Endothelial cell of umbilical vein (primary cell): Measurements from ENCODE around the gene TMEM121B. TPM values are rescaled to one million over a fixed set of nuclear protein-coding genes. Genes with fewer than 3 reads are reported as not detected.

Source experiments
- BruUV-seq: library from RNA; stranded (reverse); fragments of 400-500 nt; replicated peaks from 2 replicates; lab custom pipeline; 2021; lab: Mats Ljungman, UMichigan
- CTCF ChIA-PET: fragments of 300-600, 350-600 bp; sonication (Branson Sonifier 250); formaldehyde crosslinking; loops from one replicate; lab custom pipeline; 2021; ENCODE audit warnings: antibody characterized with exemption, inconsistent platforms; lab: Charles Lee
- POLR2A ChIA-PET: fragments of 300-600, 350-600 bp; sonication (Branson Sonifier 250); formaldehyde crosslinking; loops from one replicate; lab custom pipeline; 2021; ENCODE audit warnings: antibody characterized with exemption, inconsistent platforms; lab: Charles Lee
- DNase-seq: peaks from one replicate; pipeline ENCODE4 v3.0.0-alpha.2; 2011; ENCODE audit warnings: low read depth, low spot score
- FAIRE-seq: peaks from 2 replicates; lab custom pipeline; 2011; peaks lifted over from hg19 to GRCh38; lab: Jason Lieb, UNC
- H2AFZ ChIP-seq: 2 replicates; pipeline ENCODE4 v1.6.0; 2012; ENCODE audit warnings: low read depth, low read length, control low read depth, inconsistent platforms
- H3K27ac ChIP-seq: 2 replicates; pipeline ENCODE4 v1.5.1; 2011; ENCODE audit warnings: low read depth, mild to moderate bottlenecking, control low read depth, low read length, moderate library complexity; ENCODE audit not compliant: insufficient read depth
- H3K27me3 ChIP-seq, 2 experiments: 2 replicates each; pipeline versions ENCODE4 v1.6.0 to v1.6.1; 2011; ENCODE audit warnings: low read length in 2 of 2, mixed read lengths in 1 of 2; ENCODE audit not compliant: control insufficient read depth in 2 of 2, insufficient read depth in 2 of 2
- H3K36me3 ChIP-seq, 2 experiments: 2 replicates in 1 of 2; 3 replicates in 1 of 2; pipeline ENCODE4 v1.5.1; 2011; ENCODE audit warnings: low read length in 2 of 2, mild to moderate bottlenecking in 1 of 2, moderate library complexity in 1 of 2; ENCODE audit not compliant: control insufficient read depth in 2 of 2, insufficient read depth in 2 of 2; ENCODE audit errors: extremely low read depth in 1 of 2
- H3K4me1 ChIP-seq: 3 replicates; pipeline ENCODE4 v1.5.1; 2011; ENCODE audit warnings: mild to moderate bottlenecking, low read length; ENCODE audit not compliant: control insufficient read depth, insufficient read depth; ENCODE audit errors: extremely low read depth
- H3K4me2 ChIP-seq: 2 replicates; pipeline ENCODE4 v1.6.1; 2011; ENCODE audit warnings: low read length, control low read depth, mixed read lengths; ENCODE audit not compliant: insufficient read depth
- H3K4me3 ChIP-seq, 3 experiments: fragments of 200-600 bp in 1 of 3; sonication (generic), shearing (Covaris generic) in 1 of 3; replicated peaks in 1 of 3; 2 replicates each; pipeline ENCODE4 v1.5.1; 2011 to 2016; ENCODE audit warnings: control low read depth in 3 of 3, low read length in 3 of 3, mild to moderate bottlenecking in 2 of 3, inconsistent platforms in 1 of 3, low read depth in 1 of 3, moderate library complexity in 1 of 3; ENCODE audit not compliant: insufficient read depth in 1 of 3
- H3K79me2 ChIP-seq: 2 replicates; pipeline ENCODE4 v1.6.0; 2012; ENCODE audit warnings: low read length, inconsistent platforms; ENCODE audit not compliant: control insufficient read depth, insufficient read depth
- H3K9ac ChIP-seq: replicated peaks from 2 replicates; pipeline ENCODE3; 2011; ENCODE audit warnings: low read length, control low read depth; ENCODE audit not compliant: insufficient read depth; ENCODE audit errors: extremely low read depth
- H3K9me1 ChIP-seq: replicated peaks from 3 replicates; pipeline ENCODE4 v1.6.0; 2011; ENCODE audit warnings: mild to moderate bottlenecking, low read length; ENCODE audit not compliant: control insufficient read depth, insufficient read depth; ENCODE audit errors: extremely low read depth
- H3K9me3 ChIP-seq: replicated peaks from 2 replicates; pipeline ENCODE4 v1.5.1; 2012; ENCODE audit warnings: low read length, inconsistent platforms; ENCODE audit not compliant: control insufficient read depth, insufficient read depth
- H4K20me1 ChIP-seq: replicated peaks from 2 replicates; pipeline ENCODE3; 2011; ENCODE audit warnings: mild to moderate bottlenecking, low read length; ENCODE audit not compliant: control insufficient read depth, insufficient read depth; ENCODE audit errors: extremely low read depth
- EZH2 ChIP-seq: IDR thresholded peaks from 2 replicates; pipeline ENCODE4 v1.6.1; 2012; ENCODE audit warnings: borderline replicate concordance, low read depth, mild to moderate bottlenecking, moderate library complexity, low read length, inconsistent platforms; ENCODE audit not compliant: severe bottlenecking
- FOS ChIP-seq: IDR thresholded peaks from 2 replicates; pipeline ENCODE4 v1.6.1; 2011; ENCODE audit warnings: mild to moderate bottlenecking, low read length, moderate library complexity, borderline replicate concordance; ENCODE audit not compliant: insufficient read depth
- GATA2 ChIP-seq: IDR thresholded peaks from 2 replicates; pipeline ENCODE4 v1.7.0; 2011; ENCODE audit warnings: low read depth, mild to moderate bottlenecking, moderate library complexity, mixed read lengths, low read length; ENCODE audit not compliant: insufficient read length, insufficient read depth
- JUN ChIP-seq: IDR thresholded peaks from 2 replicates; pipeline ENCODE4 v1.6.1; 2011; ENCODE audit warnings: borderline replicate concordance, low read depth; ENCODE audit not compliant: insufficient read length, insufficient read depth
- MYC ChIP-seq: IDR thresholded peaks from one replicate; pipeline ENCODE4 v1.6.1; 2011; ENCODE audit warnings: mild to moderate bottlenecking, low read depth, low read length
- POLR2A ChIP-seq: IDR thresholded peaks from 2 replicates; pipeline ENCODE4 v1.6.1; 2012; ENCODE audit warnings: low read depth, mild to moderate bottlenecking, control low read depth, low read length
- POLR2AphosphoS5 ChIP-seq: IDR thresholded peaks from 2 replicates; pipeline ENCODE4 v1.6.1; 2012; ENCODE audit warnings: low read depth, mild to moderate bottlenecking, control low read depth, low read length, moderate library complexity; ENCODE audit not compliant: insufficient read depth
- dilution Hi-C: fragments of 300-500 bp; cut with MboI; formaldehyde crosslinking; loops from one replicate; pipeline ENCODE4 v1.15.0; 2019; ENCODE audit warnings: low sequenced_read_pairs; ENCODE audit not compliant: extremely low pct_ligation_motif_present
- intact Hi-C: fragments of 100-400 bp; cut with micrococcal nuclease; formaldehyde crosslinking; loops from one replicate; pipeline ENCODE4 v1.10.0; 2022
- polyA plus RNA-seq, 4 experiments: library from polyadenylated mRNA; depleted of rRNA in 3 of 4; stranded (reverse) in 3 of 4; unstranded in 1 of 4; fragments of >200 nt; gene quantifications; 2 replicates each; pipeline versions ENCODE4 v1.2.1 to v1.2.3, GENCODE V29; 2011 to 2012; ENCODE audit warnings: missing spikeins in 1 of 4
- total RNA-seq: library from RNA; stranded (reverse); gene quantifications from 2 replicates; pipeline ENCODE4 v1.2.3, GENCODE V29; 2021
- TF ChIP-seq, protein P1 (sequence below): IDR thresholded peaks from 2 replicates; pipeline ENCODE4 v1.6.1; 2011; ENCODE audit not compliant: insufficient read depth, insufficient read length
- TF ChIP-seq, protein P2 (sequence below), 2 donors: IDR thresholded peaks; 1 replicate in 1 of 2; 2 replicates in 1 of 2; pipeline ENCODE4 v1.5.1; 2011; ENCODE audit warnings: low read length in 2 of 2, mild to moderate bottlenecking in 2 of 2, moderate library complexity in 2 of 2, control low read depth in 1 of 2, inconsistent platforms in 1 of 2, low read depth in 1 of 2; ENCODE audit not compliant: insufficient read depth in 1 of 2; ENCODE audit errors: extremely low read depth in 1 of 2

TMEM121B gene
- total and polyA plus RNA-seq, 2 donors (not counting 3 experiments of a cell fraction or from before 2014, with no cell fraction given), result 0.18 to 0.33 TPM

DNA sequence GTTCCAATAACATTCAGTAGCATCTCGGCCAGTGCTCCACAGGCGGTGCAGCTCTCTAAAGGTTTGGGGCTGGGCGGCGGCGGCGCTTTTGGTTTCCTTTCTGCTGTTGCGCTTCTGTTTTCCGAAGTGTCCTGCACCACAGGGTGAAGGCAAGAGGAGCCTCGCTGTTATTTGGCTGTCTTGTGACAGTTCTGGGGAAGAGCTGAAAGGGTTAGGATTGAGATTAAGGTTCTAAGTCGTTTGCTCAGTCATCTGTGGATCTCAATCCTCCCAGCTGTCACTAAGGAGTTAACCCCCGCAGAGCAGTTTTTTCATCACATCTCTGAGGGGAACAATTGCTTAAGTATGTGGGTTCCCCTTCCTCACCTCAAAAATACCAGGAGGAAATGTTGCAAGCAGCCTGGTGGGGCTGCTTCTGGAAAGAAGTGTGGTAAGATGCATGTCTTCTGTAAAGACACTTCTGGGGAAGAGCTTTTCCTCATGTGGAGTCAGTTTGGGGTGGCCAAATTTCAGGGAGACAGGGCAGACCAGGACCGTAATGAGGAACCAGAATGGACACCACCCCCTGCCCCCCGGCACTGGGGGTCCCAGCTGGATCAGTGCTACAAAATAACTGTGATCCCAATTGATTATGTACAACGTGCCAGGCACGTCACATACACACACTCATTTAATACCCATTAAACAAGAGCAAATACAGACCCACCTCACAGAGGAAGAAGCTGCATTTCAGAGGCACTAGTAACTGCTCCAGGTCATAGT is 14.2 kb downstream of the TMEM121B start:
- ChIA-PET POLR2A (no interaction called here), CTCF (interaction anchor here (1.5 kb wide), 1 partner anchor 12 kb away, joined by 4 read pairs; no protein-coding TSS in a partner anchor)
- H4K20me1 ChIP-seq, result no peaks in the 10 kb centered on the region
- H3K4me3 ChIP-seq, result no peak overlapping the region
- DNase-seq (no peak), FAIRE-seq (no peak)
- peaks cover 0 to 10% of the 10 kb centered on the region in 2 experiments for H3K36me3 ChIP-seq
- no peak overlapping the region for H3K4me2 ChIP-seq
- TF ChIP-seq EZH2 (no peak), JUN (no peak), POLR2A (no peak), POLR2AphosphoS5 (no peak), MYC (no peak), GATA2 (no peak), FOS (no peak)
- TF ChIP-seq, protein P1, sequence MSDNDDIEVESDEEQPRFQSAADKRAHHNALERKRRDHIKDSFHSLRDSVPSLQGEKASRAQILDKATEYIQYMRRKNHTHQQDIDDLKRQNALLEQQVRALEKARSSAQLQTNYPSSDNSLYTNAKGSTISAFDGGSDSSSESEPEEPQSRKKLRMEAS, result no peak
- TF ChIP-seq, protein P2, sequence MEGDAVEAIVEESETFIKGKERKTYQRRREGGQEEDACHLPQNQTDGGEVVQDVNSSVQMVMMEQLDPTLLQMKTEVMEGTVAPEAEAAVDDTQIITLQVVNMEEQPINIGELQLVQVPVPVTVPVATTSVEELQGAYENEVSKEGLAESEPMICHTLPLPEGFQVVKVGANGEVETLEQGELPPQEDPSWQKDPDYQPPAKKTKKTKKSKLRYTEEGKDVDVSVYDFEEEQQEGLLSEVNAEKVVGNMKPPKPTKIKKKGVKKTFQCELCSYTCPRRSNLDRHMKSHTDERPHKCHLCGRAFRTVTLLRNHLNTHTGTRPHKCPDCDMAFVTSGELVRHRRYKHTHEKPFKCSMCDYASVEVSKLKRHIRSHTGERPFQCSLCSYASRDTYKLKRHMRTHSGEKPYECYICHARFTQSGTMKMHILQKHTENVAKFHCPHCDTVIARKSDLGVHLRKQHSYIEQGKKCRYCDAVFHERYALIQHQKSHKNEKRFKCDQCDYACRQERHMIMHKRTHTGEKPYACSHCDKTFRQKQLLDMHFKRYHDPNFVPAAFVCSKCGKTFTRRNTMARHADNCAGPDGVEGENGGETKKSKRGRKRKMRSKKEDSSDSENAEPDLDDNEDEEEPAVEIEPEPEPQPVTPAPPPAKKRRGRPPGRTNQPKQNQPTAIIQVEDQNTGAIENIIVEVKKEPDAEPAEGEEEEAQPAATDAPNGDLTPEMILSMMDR (IDR thresholded peaks at IDR 0.05; ENCODE audit: extremely low read depth in 1 of 2, insufficient read depth in 1 of 2, low read depth in 1 of 2, low read length in 2 of 2), result no peak
- no TSS peak for BruUV-seq
- H3K9me1 ChIP-seq, result no peaks in the 10 kb centered on the region
- H2AFZ ChIP-seq, result no peak overlapping the region
- H3K4me1 ChIP-seq, result no peaks in the 10 kb centered on the region
- intact Hi-C loops (no loop called here), dilution Hi-C loops (no loop called here)
- H3K27me3 ChIP-seq, result no peaks in the 10 kb centered on the region
- no peak overlapping the region for H3K27ac ChIP-seq
- no peaks in the 10 kb centered on the region for H3K79me2 ChIP-seq
- no peaks in the 10 kb centered on the region for H3K9me3 ChIP-seq
- no peak overlapping the region for H3K9ac ChIP-seq
